Measurements from ENCODE around the gene SPARC. TPM values are rescaled to one million over a fixed set of nuclear protein-coding genes. Genes with fewer than 3 reads are reported as not detected.
"Not testable (repeated sequence)": the region's sequence is repeated elsewhere in the genome, so short reads cannot be mapped to it uniquely, and the experiment has no call there.

The SPARC gene
- total RNA-seq, 1 experiment from 2014 or later: 339 TPM

DNA sequence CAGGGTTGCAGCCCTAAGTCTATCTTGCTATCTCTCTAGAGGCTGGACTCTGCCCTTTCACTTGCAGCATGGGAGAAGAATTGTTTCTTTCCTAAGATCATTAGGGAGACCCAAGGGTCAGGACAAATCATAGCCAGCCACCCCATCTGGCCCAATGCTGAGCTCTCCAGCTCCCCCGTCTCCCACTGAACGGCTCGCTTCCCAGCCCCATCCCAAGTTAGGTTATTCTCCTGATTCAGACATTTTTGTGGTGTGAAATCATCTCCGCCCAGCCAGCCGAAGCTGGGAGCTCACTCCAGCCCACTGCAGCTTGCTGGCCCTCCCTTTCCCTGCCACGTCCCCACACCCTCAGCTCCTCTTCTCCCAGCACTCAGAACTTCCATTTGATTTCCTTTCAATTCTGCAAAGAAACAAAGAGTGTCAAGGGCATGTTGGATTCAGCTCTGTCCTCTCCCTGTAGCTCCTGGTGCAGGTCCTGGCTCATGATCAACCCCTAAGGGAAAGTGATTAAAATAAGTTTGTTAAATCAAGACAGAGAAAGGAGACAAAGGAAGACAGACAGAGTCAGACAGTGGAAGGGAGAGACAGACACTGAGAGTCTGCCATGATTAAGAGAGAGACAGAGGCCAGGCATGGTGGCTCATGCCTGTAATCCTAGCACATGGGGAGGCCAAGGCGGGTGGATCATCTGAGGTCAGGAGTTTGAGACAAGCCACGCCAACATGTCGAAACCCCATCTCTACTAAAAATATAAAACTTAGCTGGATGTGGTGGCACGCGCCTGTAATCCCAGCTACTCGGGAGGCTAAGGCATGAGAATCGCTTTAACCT is 12.6 kb upstream of the SPARC start:
- peak overlapping the region; percentile 61 for H3K27ac ChIP-seq (ENCODE audit: low read depth, low read length, poor library complexity, severe bottlenecking)
- BruUV-seq (replicated peaks): no TSS peak
- H3K27me3 ChIP-seq (replicated peaks; ENCODE audit: insufficient read depth, low read depth, low read length, poor library complexity): no peaks in the 10 kb centered on the region
- no peaks in the 10 kb centered on the region for H3K9me3 ChIP-seq (ENCODE audit: low read depth, low read length, poor library complexity, severe bottlenecking)
- no peak overlapping the region for H3K4me3 ChIP-seq (ENCODE audit: low read depth, low read length, poor library complexity, severe bottlenecking)
- H3K4me1 ChIP-seq (ENCODE audit: insufficient read depth, low read length, poor library complexity, severe bottlenecking): peaks cover 22% of the 10 kb centered on the region
- TF ChIP-seq, protein P1, sequence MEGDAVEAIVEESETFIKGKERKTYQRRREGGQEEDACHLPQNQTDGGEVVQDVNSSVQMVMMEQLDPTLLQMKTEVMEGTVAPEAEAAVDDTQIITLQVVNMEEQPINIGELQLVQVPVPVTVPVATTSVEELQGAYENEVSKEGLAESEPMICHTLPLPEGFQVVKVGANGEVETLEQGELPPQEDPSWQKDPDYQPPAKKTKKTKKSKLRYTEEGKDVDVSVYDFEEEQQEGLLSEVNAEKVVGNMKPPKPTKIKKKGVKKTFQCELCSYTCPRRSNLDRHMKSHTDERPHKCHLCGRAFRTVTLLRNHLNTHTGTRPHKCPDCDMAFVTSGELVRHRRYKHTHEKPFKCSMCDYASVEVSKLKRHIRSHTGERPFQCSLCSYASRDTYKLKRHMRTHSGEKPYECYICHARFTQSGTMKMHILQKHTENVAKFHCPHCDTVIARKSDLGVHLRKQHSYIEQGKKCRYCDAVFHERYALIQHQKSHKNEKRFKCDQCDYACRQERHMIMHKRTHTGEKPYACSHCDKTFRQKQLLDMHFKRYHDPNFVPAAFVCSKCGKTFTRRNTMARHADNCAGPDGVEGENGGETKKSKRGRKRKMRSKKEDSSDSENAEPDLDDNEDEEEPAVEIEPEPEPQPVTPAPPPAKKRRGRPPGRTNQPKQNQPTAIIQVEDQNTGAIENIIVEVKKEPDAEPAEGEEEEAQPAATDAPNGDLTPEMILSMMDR (conservative IDR thresholded peaks at IDR 0.05; ENCODE audit: low read depth, low read length): no peak
- TF ChIP-seq EZH2 (IDR thresholded peaks at IDR 0.05; ENCODE audit: borderline replicate concordance, low read depth, low read length, poor library complexity, severe bottlenecking): no peak
- H3K36me3 ChIP-seq (ENCODE audit: insufficient read depth, low read length, poor library complexity, severe bottlenecking): no peaks in the 10 kb centered on the region
- ChIA-PET POLR2A (ENCODE audit: low non-redundant PET) (no interaction called here), CTCF (no interaction called here)
- intact Hi-C loops (cut with micrococcal nuclease; ENCODE audit: unreplicated experiment): no loop called here
- DNase-seq (ENCODE audit: low spot score): peak; percentile 58

DNA sequence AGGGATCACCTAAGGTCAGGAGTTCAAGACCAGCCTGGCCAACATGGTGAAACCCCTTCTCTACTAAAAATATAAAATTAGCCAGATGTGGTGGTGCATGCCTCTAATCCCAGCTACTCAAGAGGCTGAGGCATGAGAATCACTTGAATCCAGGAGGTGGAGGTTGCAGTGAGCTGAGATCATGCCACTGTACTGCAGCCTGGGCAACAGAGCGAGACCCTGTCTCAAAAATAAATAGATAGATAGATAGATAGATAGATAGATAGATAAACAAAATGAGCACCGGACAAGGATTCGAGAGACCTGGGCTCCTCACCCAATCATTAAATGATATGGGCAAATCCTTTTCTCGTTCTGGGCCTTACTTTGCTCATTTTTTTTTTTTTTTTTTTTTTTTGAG is 11.4 kb upstream of the SPARC start:
- H3K27ac ChIP-seq (ENCODE audit: low read depth, low read length, poor library complexity, severe bottlenecking); BruUV-seq (replicated peaks); H3K36me3 ChIP-seq (ENCODE audit: insufficient read depth, low read length, poor library complexity, severe bottlenecking); H3K4me3 ChIP-seq (ENCODE audit: low read depth, low read length, poor library complexity, severe bottlenecking); H3K9me3 ChIP-seq (ENCODE audit: low read depth, low read length, poor library complexity, severe bottlenecking); DNase-seq (ENCODE audit: low spot score); H3K27me3 ChIP-seq (replicated peaks; ENCODE audit: insufficient read depth, low read depth, low read length, poor library complexity); CTCF ChIA-PET; POLR2A ChIA-PET (ENCODE audit: low non-redundant PET); intact Hi-C loops (cut with micrococcal nuclease; ENCODE audit: unreplicated experiment): not testable (repeated sequence)
- H3K4me1 ChIP-seq (ENCODE audit: insufficient read depth, low read length, poor library complexity, severe bottlenecking): peaks cover 22% of the 10 kb centered on the region

GRCh38 chr5:151697452-151697851 is 10.7 kb upstream of the SPARC start:
- no peak for DNase-seq (ENCODE audit: low spot score)
- CTCF ChIA-PET: no interaction called here
- BruUV-seq (replicated peaks): no TSS peak
- peaks cover 22% of the 10 kb centered on the region for H3K4me1 ChIP-seq (ENCODE audit: insufficient read depth, low read length, poor library complexity, severe bottlenecking)
- no peaks in the 10 kb centered on the region for H3K36me3 ChIP-seq (ENCODE audit: insufficient read depth, low read length, poor library complexity, severe bottlenecking)
- POLR2A ChIA-PET (ENCODE audit: low non-redundant PET): no interaction called here
- H3K27me3 ChIP-seq (replicated peaks; ENCODE audit: insufficient read depth, low read depth, low read length, poor library complexity): no peaks in the 10 kb centered on the region
- no peaks in the 10 kb centered on the region for H3K9me3 ChIP-seq (ENCODE audit: low read depth, low read length, poor library complexity, severe bottlenecking)
- H3K4me3 ChIP-seq (ENCODE audit: low read depth, low read length, poor library complexity, severe bottlenecking): no peak overlapping the region
- H3K27ac ChIP-seq (ENCODE audit: low read depth, low read length, poor library complexity, severe bottlenecking): no peak overlapping the region
- no peak for TF ChIP-seq EZH2 (IDR thresholded peaks at IDR 0.05; ENCODE audit: borderline replicate concordance, low read depth, low read length, poor library complexity, severe bottlenecking)
- TF ChIP-seq, protein P1 (conservative IDR thresholded peaks at IDR 0.05; ENCODE audit: low read depth, low read length): no peak
- intact Hi-C loops (cut with micrococcal nuclease; ENCODE audit: unreplicated experiment): no loop called here

Data from A673 (cell line).